Measurements from ENCODE around the gene DIS3L2. TPM values are rescaled to one million over a fixed set of nuclear protein-coding genes. Genes with fewer than 3 reads are reported as not detected.
A peak's percentile ranks its signal among the peaks of the same experiment; 100 is the strongest.

The DIS3L2 gene
- total and polyA plus RNA-seq, 2 of the 8 experiments (the other 6 are each of a cell fraction or from before 2014, with no cell fraction given), result 11.5 to 21.6 TPM

DNA sequence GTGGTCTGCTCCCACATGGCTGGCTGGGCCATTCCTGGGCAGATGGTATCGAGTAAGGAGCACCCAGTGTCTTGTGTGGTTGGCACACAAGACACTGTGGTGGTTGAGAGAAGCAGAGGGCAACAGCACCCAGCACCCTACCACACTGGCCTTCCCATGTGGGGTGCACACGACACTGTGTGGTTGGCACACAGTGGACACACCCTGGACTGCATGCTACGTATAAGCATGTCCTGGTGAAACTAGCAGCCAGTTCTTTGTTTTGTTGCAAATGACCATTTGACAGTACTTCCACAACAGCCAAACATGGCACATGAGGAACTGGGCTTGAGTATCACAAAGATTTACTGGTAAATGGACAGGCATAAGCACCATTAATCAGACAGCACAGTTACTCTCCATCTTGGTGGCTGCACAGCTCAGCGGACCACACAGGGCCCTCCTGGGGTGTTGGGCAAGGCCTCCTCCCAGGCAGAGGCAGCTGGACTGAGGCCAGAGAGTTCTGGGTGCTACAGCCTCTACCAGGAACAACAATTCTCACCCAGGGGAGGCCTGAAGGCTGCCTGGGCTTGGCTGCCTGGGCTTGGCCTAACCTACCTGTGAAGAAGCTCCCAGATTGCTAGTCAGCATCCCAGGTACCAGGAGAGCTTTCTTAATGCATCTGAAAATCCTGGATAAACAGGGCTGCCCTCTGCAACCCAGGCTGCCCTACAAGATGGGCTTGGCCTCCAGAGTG is 357.7 kb downstream of the DIS3L2 start:
- Histone ChIP-seq H3K23me2 (ENCODE audit: low read depth, low read length) (no peaks in the 10 kb centered on the region), H4K91ac (replicated peaks; ENCODE audit: insufficient read length, low read length) (no peak overlapping the region), H3K36me3 (ENCODE audit: control insufficient read depth in 2 of 4, insufficient read depth in 4 of 4, low read length in 3 of 4) (no peaks in the 10 kb centered on the region), H3K27me3 (replicated peaks in 1 of 4; ENCODE audit: control insufficient read depth in 3 of 4, extremely low read depth in 1 of 4, insufficient read depth in 3 of 4, low read length in 3 of 4) (no peaks in the 10 kb centered on the region), H4K8ac (ENCODE audit: extremely low read depth, insufficient read depth, low read length) (peak overlapping the region; percentile 36; the same call in 1 of the 2 replicates), H2BK5ac (ENCODE audit: low read depth, low read length) (no peak overlapping the region), H2BK12ac (ENCODE audit: low read depth, low read length) (no peak overlapping the region), H3K4ac (replicated peaks; ENCODE audit: insufficient read length, low read depth, low read length) (no peak overlapping the region), H4K5ac (ENCODE audit: insufficient read length, low read depth, low read length) (no peak overlapping the region), H3K56ac (replicated peaks; ENCODE audit: insufficient read length, low read depth, low read length) (no peak overlapping the region), H3K9ac (replicated peaks in 1 of 4; ENCODE audit: extremely low read depth in 1 of 4, low read depth in 3 of 4, low read length in 3 of 4) (no peak overlapping the region), H3K18ac (ENCODE audit: extremely low read depth, low read length) (no peak overlapping the region), H3K4me3 (ENCODE audit: extremely low read depth in 1 of 4, insufficient read depth in 2 of 4, low read depth in 3 of 4, low read length in 4 of 4) (no peak overlapping the region), H3K14ac (ENCODE audit: insufficient read length) (no peak overlapping the region), H3K4me1 (replicated peaks in 1 of 4; ENCODE audit: control insufficient read depth in 3 of 4, insufficient read depth in 4 of 4, low read length in 3 of 4) (peaks cover 0 to 2% (median 0%) of the 10 kb centered on the region in 4 experiments; a peak in 2 of 7 replicates), H3K27ac (ENCODE audit: low read depth, low read length) (no peak overlapping the region), H3K79me2 (ENCODE audit: control insufficient read depth in 1 of 2, insufficient read depth in 2 of 2, low read length in 2 of 2) (no peaks in the 10 kb centered on the region), H3K9me3 (ENCODE audit: insufficient read depth in 2 of 2, low read depth in 1 of 2, low read length in 1 of 2) (no peaks in the 10 kb centered on the region; a peak in 1 of 4 replicates), H2BK20ac (ENCODE audit: low read length) (no peak overlapping the region), H2BK120ac (replicated peaks; ENCODE audit: low read depth, low read length) (no peak overlapping the region), H2AK5ac (ENCODE audit: low read depth, low read length) (no peak overlapping the region), H4K20me1 (replicated peaks in 1 of 2; ENCODE audit: control insufficient read depth in 1 of 2, insufficient read depth in 2 of 2, low read length in 2 of 2) (peaks cover 0 to 2% of the 10 kb centered on the region in 2 experiments), H3K23ac (ENCODE audit: insufficient read length) (no peak overlapping the region), H3K79me1 (ENCODE audit: low read depth, low read length) (0 out of 2 replicates have a peak, but pooled peaks cover 2% of the 10 kb centered on the region), H2AFZ (ENCODE audit: low read length) (no peak overlapping the region), H3K4me2 (ENCODE audit: insufficient read depth in 1 of 2, low read depth in 2 of 2, low read length in 2 of 2) (no peak overlapping the region), H2BK15ac (ENCODE audit: low read length) (no peak overlapping the region)
- ChIA-PET POLR2A (ENCODE audit: partially characterized antibody) (no interaction called here), CTCF (ENCODE audit: partially characterized antibody) (interaction anchor here (0.8 to 6.1 kb wide), 6 partner anchors 10 to 412 kb away, joined by 3 to 46 read pairs (median 10); no protein-coding TSS in a partner anchor)
- 98% methylated on average over 4 of the region's 4 CpGs; no CpG with 5 or more reads in 1 of the 2 experiments for WGBS, 2 experiments (ENCODE audit: extremely low coverage in 1 of 2, insufficient coverage in 1 of 2, insufficient read length in 1 of 2, insufficient replicate concordance in 2 of 2, low coverage in 1 of 2, low lambda C conversion rate in 2 of 2, missing lambda C conversion rate in 1 of 2)
- FAIRE-seq, result no peak
- DNase-seq (ENCODE audit: low read depth in 1 of 2, low spot score in 2 of 2), result no peak
- no peak for TF ChIP-seq JUN (IDR thresholded peaks at IDR 0.05; ENCODE audit: low read depth, low read length)
- TF ChIP-seq BRCA1 (IDR thresholded peaks at IDR 0.05; ENCODE audit: low read depth, low read length), result no peak
- no peak for TF ChIP-seq POU5F1 (IDR thresholded peaks at IDR 0.05; ENCODE audit: low read depth, low read length)
- no peak for TF ChIP-seq ZNF274 (IDR thresholded peaks at IDR 0.05; ENCODE audit: borderline replicate concordance, extremely low read depth, low read length)
- no peak for TF ChIP-seq TCF12 (IDR thresholded peaks at IDR 0.05; ENCODE audit: low read depth, low read length)
- no peak for TF ChIP-seq CHD2 (IDR thresholded peaks at IDR 0.05; ENCODE audit: low read length)
- no peak for TF ChIP-seq TBP (IDR thresholded peaks at IDR 0.05; ENCODE audit: low read depth, low read length)
- TF ChIP-seq CREB1 (IDR thresholded peaks at IDR 0.05), result no peak
- TF ChIP-seq, protein P1, sequence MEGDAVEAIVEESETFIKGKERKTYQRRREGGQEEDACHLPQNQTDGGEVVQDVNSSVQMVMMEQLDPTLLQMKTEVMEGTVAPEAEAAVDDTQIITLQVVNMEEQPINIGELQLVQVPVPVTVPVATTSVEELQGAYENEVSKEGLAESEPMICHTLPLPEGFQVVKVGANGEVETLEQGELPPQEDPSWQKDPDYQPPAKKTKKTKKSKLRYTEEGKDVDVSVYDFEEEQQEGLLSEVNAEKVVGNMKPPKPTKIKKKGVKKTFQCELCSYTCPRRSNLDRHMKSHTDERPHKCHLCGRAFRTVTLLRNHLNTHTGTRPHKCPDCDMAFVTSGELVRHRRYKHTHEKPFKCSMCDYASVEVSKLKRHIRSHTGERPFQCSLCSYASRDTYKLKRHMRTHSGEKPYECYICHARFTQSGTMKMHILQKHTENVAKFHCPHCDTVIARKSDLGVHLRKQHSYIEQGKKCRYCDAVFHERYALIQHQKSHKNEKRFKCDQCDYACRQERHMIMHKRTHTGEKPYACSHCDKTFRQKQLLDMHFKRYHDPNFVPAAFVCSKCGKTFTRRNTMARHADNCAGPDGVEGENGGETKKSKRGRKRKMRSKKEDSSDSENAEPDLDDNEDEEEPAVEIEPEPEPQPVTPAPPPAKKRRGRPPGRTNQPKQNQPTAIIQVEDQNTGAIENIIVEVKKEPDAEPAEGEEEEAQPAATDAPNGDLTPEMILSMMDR (IDR thresholded peaks at IDR 0.05; ENCODE audit: control extremely low read depth in 1 of 3, insufficient read depth in 1 of 3, low read depth in 1 of 3, low read length in 3 of 3), result no peak
- no peak for TF ChIP-seq BACH1 (IDR thresholded peaks at IDR 0.05; ENCODE audit: low read length)
- TF ChIP-seq HDAC6 (IDR thresholded peaks at IDR 0.05; ENCODE audit: low read depth, low read length), result no peak
- TF ChIP-seq ASH2L (IDR thresholded peaks at IDR 0.05; ENCODE audit: low read length), result no peak

All from H1 (cell line).